NB4 (cell line): ENCODE measurements around the gene BARHL1.

Experiments
- DNase-seq: peaks from one replicate; pipeline ENCODE4 v3.0.0; 2010; ENCODE audit warnings: low read depth
- H3K4me3 ChIP-seq: one replicate; pipeline ENCODE4 v1.5.1; 2011; ENCODE audit warnings: mild to moderate bottlenecking, low read depth, low read length, moderate library complexity
- MYC ChIP-seq: IDR thresholded peaks from 2 replicates; pipeline ENCODE4 v1.6.1; 2011; ENCODE audit warnings: low read depth, low read length
- POLR2A ChIP-seq: IDR thresholded peaks from 2 replicates; pipeline ENCODE4 v1.6.1; 2011; ENCODE audit warnings: mild to moderate bottlenecking; ENCODE audit not compliant: insufficient read length; ENCODE audit errors: extremely low read depth
- TF ChIP-seq, protein P1 (sequence below): IDR thresholded peaks from one replicate; pipeline ENCODE4 v1.5.1; 2012; ENCODE audit warnings: low read depth, low read length
- TF ChIP-seq, protein P2 (sequence below): IDR thresholded peaks from 2 replicates; pipeline ENCODE4 v1.6.1; 2011; ENCODE audit warnings: low read depth, low read length

BARHL1 gene

DNA sequence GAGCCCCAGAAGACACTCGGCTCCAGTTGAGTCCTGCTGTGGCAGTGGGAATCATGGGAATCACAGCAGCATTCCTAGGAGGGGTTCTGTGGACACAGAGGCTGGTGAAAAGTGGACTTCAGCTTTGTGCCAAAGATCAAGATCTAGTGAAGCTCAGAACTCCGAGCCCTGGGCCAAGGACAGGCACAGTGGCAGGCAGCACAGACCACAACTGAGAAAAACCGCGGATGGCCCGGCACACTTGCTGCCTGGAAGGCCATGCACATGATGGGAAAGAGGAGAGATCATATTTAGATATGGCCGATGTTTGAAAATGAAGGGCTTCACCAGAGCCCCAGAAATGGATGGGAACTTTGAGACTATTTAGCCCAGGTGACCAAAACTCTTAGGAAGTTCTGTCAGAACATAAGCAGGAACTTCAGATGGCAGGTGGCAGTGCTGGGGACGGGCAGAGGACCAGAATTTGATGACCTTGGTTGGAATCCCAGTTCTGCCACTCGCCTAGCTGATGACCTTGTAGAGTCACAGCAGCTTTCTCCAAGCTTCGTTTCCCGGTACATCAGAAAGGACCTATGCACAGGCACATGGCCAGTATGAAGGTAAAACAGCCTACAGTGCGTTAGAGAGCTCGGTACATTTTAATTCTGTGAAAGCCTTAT, 18.0 kb downstream of the BARHL1 start:
- no peak for DNase-seq
- TF ChIP-seq, protein P1, sequence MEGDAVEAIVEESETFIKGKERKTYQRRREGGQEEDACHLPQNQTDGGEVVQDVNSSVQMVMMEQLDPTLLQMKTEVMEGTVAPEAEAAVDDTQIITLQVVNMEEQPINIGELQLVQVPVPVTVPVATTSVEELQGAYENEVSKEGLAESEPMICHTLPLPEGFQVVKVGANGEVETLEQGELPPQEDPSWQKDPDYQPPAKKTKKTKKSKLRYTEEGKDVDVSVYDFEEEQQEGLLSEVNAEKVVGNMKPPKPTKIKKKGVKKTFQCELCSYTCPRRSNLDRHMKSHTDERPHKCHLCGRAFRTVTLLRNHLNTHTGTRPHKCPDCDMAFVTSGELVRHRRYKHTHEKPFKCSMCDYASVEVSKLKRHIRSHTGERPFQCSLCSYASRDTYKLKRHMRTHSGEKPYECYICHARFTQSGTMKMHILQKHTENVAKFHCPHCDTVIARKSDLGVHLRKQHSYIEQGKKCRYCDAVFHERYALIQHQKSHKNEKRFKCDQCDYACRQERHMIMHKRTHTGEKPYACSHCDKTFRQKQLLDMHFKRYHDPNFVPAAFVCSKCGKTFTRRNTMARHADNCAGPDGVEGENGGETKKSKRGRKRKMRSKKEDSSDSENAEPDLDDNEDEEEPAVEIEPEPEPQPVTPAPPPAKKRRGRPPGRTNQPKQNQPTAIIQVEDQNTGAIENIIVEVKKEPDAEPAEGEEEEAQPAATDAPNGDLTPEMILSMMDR: no peak
- no peak for TF ChIP-seq POLR2A
- TF ChIP-seq, protein P2, sequence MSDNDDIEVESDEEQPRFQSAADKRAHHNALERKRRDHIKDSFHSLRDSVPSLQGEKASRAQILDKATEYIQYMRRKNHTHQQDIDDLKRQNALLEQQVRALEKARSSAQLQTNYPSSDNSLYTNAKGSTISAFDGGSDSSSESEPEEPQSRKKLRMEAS: no peak
- no peak overlapping the region for H3K4me3 ChIP-seq

GRCh38 chr9:132602207-132602606, 19.8 kb downstream of the BARHL1 start:
- H3K4me3 ChIP-seq: no peak overlapping the region
- DNase-seq: no peak
- TF ChIP-seq POLR2A: no peak
- TF ChIP-seq, protein P1: no peak
- TF ChIP-seq, protein P2: no peak
- TF ChIP-seq MYC: no peak

DNA sequence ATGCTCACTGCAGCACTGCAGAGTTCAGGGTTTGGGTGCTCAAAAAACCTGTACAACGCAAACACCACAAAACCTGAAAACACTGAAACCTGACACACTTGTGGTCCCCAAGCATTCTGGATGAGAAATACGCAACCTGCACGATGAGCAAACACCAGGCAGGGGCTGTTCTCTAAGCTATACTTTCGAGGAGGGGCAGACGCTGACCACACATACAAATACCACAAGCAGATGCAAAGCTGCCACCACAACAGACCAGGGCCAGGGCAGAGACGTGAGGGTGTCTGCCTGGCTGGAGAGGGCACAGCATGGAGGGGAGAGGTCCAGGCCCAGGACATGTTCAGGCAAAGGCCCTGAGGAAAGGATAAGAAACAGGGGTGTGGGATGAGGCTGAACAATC, 23.0 kb downstream of the BARHL1 start:
- no peak for DNase-seq
- H3K4me3 ChIP-seq: no peak overlapping the region
- TF ChIP-seq, protein P2: no peak
- TF ChIP-seq MYC (no peak), POLR2A (no peak)
- TF ChIP-seq, protein P1: no peak

GRCh38 chr9:132606066-132606465, 23.7 kb downstream of the BARHL1 start:
- no peak overlapping the region for H3K4me3 ChIP-seq

GRCh38 chr9:132609184-132609583, 26.8 kb downstream of the BARHL1 start:
- TF ChIP-seq, protein P1: no peak
- TF ChIP-seq, protein P2: no peak
- TF ChIP-seq MYC (no peak), POLR2A (no peak)

More at GRCh38 chr9:132606066-132606465, 23.7 kb downstream of the BARHL1 start:
- DNase-seq: no peak
- TF ChIP-seq POLR2A (no peak), MYC (no peak)
- TF ChIP-seq, protein P1: no peak
- TF ChIP-seq, protein P2: no peak

DNA sequence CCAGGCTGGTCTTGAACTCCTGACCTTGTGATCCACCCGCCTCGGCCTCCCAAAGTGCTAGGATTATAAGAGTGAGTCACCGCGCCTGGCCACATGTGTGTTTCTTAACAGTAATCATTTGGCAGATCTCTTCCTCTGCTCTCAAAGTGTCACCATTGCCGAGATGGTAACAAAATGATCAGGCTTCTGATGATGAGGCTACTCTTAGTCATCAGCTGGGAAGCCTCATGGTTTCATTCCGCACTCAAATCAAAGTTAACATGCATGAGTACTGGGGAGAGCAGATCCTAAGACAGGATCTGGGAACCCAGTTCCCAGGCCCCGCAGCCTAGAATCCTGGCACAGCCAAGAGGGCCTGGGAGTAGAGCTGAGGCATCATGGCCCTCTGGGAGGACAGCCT, 27.4 kb downstream of the BARHL1 start:
- no peak for DNase-seq
- TF ChIP-seq, protein P2: no peak
- no peak for TF ChIP-seq MYC
- no peak for TF ChIP-seq POLR2A
- TF ChIP-seq, protein P1: no peak
- no peak overlapping the region for H3K4me3 ChIP-seq

More at GRCh38 chr9:132609184-132609583, 26.8 kb downstream of the BARHL1 start:
- no peak overlapping the region for H3K4me3 ChIP-seq
- DNase-seq: no peak
